Nephron progenitor cell (in vitro differentiated cells): Measurements from ENCODE around the gene PRKG2.

Experiments used
- DNase-seq: peaks from one replicate; pipeline ENCODE4 v3.0.0; 2021
- H3K27ac Mint-ChIP-seq: 2 replicates; pipeline ENCODE4 v1.8.0; 2021; ENCODE audit warnings: mild to moderate bottlenecking, moderate library complexity, mixed read lengths
- H3K27me3 Mint-ChIP-seq: 2 replicates; pipeline ENCODE4 v1.8.0; 2021; ENCODE audit warnings: mild to moderate bottlenecking, low read depth, mixed read lengths; ENCODE audit not compliant: poor library complexity
- H3K36me3 Mint-ChIP-seq: 2 replicates; pipeline ENCODE4 v1.8.0; 2021; ENCODE audit warnings: low read depth, mixed read lengths
- H3K4me1 Mint-ChIP-seq: 2 replicates; pipeline ENCODE4 v1.8.0; 2021; ENCODE audit warnings: mixed read lengths
- H3K4me3 Mint-ChIP-seq: 2 replicates; pipeline ENCODE4 v1.8.0; 2021; ENCODE audit warnings: mild to moderate bottlenecking, moderate library complexity, mixed read lengths
- H3K9me3 Mint-ChIP-seq: 2 replicates; pipeline ENCODE4 v1.8.0; 2021; ENCODE audit warnings: mild to moderate bottlenecking, moderate library complexity, mixed read lengths
- CTCF ChIP-seq: fragments of 200-600 bp; sonication (generic); IDR thresholded peaks from 2 replicates; pipeline ENCODE4 v1.5.0; 2021; ENCODE audit warnings: antibody characterized with exemption

PRKG2 gene

GRCh38 chr4:81256059-81256970 lies 41.3 kb upstream of the PRKG2 start:
- no peak overlapping the region for H3K27ac Mint-ChIP-seq
- peaks cover 10% of the 10 kb centered on the region for H3K4me1 Mint-ChIP-seq
- no peak for DNase-seq
- H3K36me3 Mint-ChIP-seq, result no peaks in the 10 kb centered on the region
- no peaks in the 10 kb centered on the region for H3K27me3 Mint-ChIP-seq
- TF ChIP-seq CTCF, result no peak
- no peaks in the 10 kb centered on the region for H3K9me3 Mint-ChIP-seq
- H3K4me3 Mint-ChIP-seq, result no peak overlapping the region

GRCh38 chr4:81255524-81255923 lies 40.5 kb upstream of the PRKG2 start:
- TF ChIP-seq CTCF, result no peak
- Mint-ChIP-seq H3K9me3 (no peaks in the 10 kb centered on the region), H3K4me1 (peaks cover 10% of the 10 kb centered on the region), H3K27me3 (no peaks in the 10 kb centered on the region), H3K27ac (no peak overlapping the region), H3K4me3 (no peak overlapping the region), H3K36me3 (no peaks in the 10 kb centered on the region)
- no peak for DNase-seq

- H3K9me3 Mint-ChIP-seq, result no peaks in the 10 kb centered on the region
- H3K36me3 Mint-ChIP-seq, result no peaks in the 10 kb centered on the region
- no peak overlapping the region for H3K27ac Mint-ChIP-seq
- no peaks in the 10 kb centered on the region for H3K27me3 Mint-ChIP-seq
- peaks cover 13% of the 10 kb centered on the region for H3K4me1 Mint-ChIP-seq
- H3K4me3 Mint-ChIP-seq, result no peak overlapping the region
- DNase-seq, result no peak
- no peak for TF ChIP-seq CTCF
These were observed 35.4 kb upstream of the PRKG2 start for GRCh38 chr4:81250430-81250829.

- H3K4me3 Mint-ChIP-seq, result no peak overlapping the region
These were observed 30.4 kb upstream of the PRKG2 start for GRCh38 chr4:81245218-81246009.

GRCh38 chr4:81237791-81238190 lies 22.8 kb upstream of the PRKG2 start:
- no peaks in the 10 kb centered on the region for H3K9me3 Mint-ChIP-seq
- H3K4me3 Mint-ChIP-seq, result no peak overlapping the region
- no peaks in the 10 kb centered on the region for H3K36me3 Mint-ChIP-seq
- TF ChIP-seq CTCF, result no peak
- H3K27ac Mint-ChIP-seq, result no peak overlapping the region
- DNase-seq, result no peak
- H3K27me3 Mint-ChIP-seq, result peaks cover 8% of the 10 kb centered on the region
- no peaks in the 10 kb centered on the region for H3K4me1 Mint-ChIP-seq

More at GRCh38 chr4:81245218-81246009, 30.4 kb upstream of the PRKG2 start:
- no peak for DNase-seq
- no peaks in the 10 kb centered on the region for H3K27me3 Mint-ChIP-seq
- peaks cover 5% of the 10 kb centered on the region for H3K4me1 Mint-ChIP-seq
- no peak for TF ChIP-seq CTCF
- no peaks in the 10 kb centered on the region for H3K36me3 Mint-ChIP-seq
- no peak overlapping the region for H3K27ac Mint-ChIP-seq
- H3K9me3 Mint-ChIP-seq, result no peaks in the 10 kb centered on the region
